A673 (cell line): Measurements from ENCODE around the gene ZSCAN10.

Source experiments
- CTCF ChIP-seq: fragments of 300-800, 200-600 bp; sonication (generic); conservative IDR thresholded peaks from 2 replicates; pipeline ENCODE4 v1.5.1; 2017; ENCODE audit warnings: low read depth, mild to moderate bottlenecking, antibody characterized with exemption, low read length, moderate library complexity, mixed read lengths
- EZH2 ChIP-seq: fragments of 200-600 bp; sonication (generic); IDR thresholded peaks from 2 replicates; pipeline ENCODE4 v1.6.1; 2017; ENCODE audit warnings: borderline replicate concordance, low read depth, mild to moderate bottlenecking, mixed read lengths, antibody characterized with exemption, low read length; ENCODE audit not compliant: poor library complexity, severe bottlenecking

GRCh38 chr16:3143598-3144320, 44.7 kb upstream of the ZSCAN10 start:
- no peak for TF ChIP-seq CTCF
- TF ChIP-seq EZH2, result no peak
